Stomach (tissue), 4 donors: ENCODE data around the gene SHCBP1.

Experiments used
- POLR2A ChIP-seq, 4 donors: fragments of 450-650 bp; IDR thresholded peaks; one replicate each; pipeline ENCODE4 v1.6.1; 2016; ENCODE audit warnings: antibody characterized with exemption in 4 of 4, control low read depth in 2 of 4, mild to moderate bottlenecking in 1 of 4, moderate library complexity in 1 of 4
- POLR2AphosphoS5 ChIP-seq, 3 donors: sonication (generic); formaldehyde crosslinking; IDR thresholded peaks; one replicate each; pipeline ENCODE4 v1.6.1; 2016; ENCODE audit warnings: antibody characterized with exemption in 3 of 3
- TF ChIP-seq, protein P1 (sequence below), 7 experiments: fragments of 450-650 bp in 4 of 7; fragments of 200-600 bp in 3 of 7; sonication (generic) in 3 of 7; IDR thresholded peaks; one replicate each; pipeline ENCODE4 v1.5.1; 2016 to 2019; ENCODE audit warnings: antibody characterized with exemption in 7 of 7, control low read depth in 2 of 7, mild to moderate bottlenecking in 1 of 7

- TF ChIP-seq, protein P1, sequence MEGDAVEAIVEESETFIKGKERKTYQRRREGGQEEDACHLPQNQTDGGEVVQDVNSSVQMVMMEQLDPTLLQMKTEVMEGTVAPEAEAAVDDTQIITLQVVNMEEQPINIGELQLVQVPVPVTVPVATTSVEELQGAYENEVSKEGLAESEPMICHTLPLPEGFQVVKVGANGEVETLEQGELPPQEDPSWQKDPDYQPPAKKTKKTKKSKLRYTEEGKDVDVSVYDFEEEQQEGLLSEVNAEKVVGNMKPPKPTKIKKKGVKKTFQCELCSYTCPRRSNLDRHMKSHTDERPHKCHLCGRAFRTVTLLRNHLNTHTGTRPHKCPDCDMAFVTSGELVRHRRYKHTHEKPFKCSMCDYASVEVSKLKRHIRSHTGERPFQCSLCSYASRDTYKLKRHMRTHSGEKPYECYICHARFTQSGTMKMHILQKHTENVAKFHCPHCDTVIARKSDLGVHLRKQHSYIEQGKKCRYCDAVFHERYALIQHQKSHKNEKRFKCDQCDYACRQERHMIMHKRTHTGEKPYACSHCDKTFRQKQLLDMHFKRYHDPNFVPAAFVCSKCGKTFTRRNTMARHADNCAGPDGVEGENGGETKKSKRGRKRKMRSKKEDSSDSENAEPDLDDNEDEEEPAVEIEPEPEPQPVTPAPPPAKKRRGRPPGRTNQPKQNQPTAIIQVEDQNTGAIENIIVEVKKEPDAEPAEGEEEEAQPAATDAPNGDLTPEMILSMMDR (IDR thresholded peaks at IDR 0.05), result no peak
- no peak for TF ChIP-seq POLR2A (IDR thresholded peaks at IDR 0.05)
- TF ChIP-seq POLR2AphosphoS5 (IDR thresholded peaks at IDR 0.05), result no peak
These were observed 58.2 kb downstream of the SHCBP1 start for GRCh38 chr16:46562979-46563378.
